G401 (cell line): ENCODE data around the gene PPM1A. TPM values are rescaled to one million over a fixed set of nuclear protein-coding genes. Genes with fewer than 3 reads are reported as not detected.

Experiments
- DNase-seq: peaks from one replicate; pipeline ENCODE4 v3.0.0-alpha.2; 2015; ENCODE audit warnings: low spot score
- in situ Hi-C: cut with HindIII; loops from 2 replicates; pipeline ENCODE4 v1.10.0; 2016; ENCODE audit warnings: low sequenced_read_pairs, mixed read lengths
- total RNA-seq: library from RNA; depleted of rRNA; stranded (reverse); fragments of >200 nt; shearing (Covaris generic); gene quantifications from 2 replicates; pipeline ENCODE4 v1.2.3, GENCODE V29; 2014

Gene PPM1A
- total RNA-seq, 1 experiment from 2014 or later: 37.6 TPM

DNA sequence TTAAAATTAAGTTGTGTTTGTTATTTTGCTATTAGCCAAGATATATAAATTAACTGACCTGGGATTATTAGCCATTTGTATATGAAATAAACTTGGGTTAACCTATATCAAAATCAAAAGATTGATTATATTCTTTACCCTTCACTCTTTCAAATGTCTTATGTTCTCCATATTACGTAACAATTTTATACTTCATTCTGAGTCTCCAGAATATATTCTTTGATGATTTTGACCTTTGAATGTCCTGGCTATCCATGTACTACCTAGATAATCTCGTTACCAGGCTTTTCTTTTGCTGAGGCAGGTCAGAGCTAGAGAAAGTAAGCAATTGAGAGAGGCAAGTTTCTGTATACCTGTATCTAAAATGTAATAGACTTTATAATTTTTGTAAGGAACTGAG, 3.6 kb downstream of the PPM1A start:
- in situ Hi-C loops: no loop called here
- no peak for DNase-seq

DNA sequence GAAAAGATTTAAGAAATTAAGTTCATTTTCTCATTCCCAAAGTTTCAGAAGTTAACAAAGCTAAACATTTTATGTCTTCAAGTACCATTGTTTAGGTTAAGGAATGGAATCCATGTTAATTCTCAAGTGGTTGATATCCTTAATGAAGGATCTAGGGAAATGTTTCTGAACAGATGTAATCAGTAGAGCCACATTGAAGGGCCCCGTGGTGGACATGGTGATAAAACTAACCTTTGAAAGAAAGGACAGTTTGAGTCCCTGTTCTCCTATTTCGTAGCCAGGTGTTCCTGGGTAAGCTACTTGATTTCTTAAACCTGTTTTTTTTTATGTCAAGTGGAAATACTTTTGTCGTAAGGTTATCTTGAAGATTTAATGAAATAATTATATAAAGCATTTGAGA, 4.6 kb downstream of the PPM1A start:
- no peak for DNase-seq
- in situ Hi-C loops: no loop called here

DNA sequence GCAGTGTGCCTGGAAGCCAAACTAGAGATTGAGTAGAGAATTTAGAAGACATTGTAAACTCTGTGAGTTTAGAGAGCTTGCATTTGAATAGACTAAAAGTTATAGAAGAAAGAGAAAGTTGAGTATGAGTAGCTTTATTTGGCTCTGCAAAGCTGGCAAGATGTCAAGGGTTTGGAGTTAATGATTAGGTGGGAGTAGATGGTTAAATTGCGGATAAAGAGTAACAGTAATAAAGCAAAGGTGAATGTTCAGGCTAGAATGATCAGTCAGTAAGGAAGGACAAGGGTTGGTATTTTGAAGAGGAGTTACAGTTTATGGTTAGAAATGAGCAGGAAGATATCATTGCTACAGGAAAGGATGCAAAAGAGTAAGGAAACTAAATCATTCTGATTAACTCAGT, 5.2 kb downstream of the PPM1A start:
- in situ Hi-C loops: no loop called here
- DNase-seq: no peak

DNA sequence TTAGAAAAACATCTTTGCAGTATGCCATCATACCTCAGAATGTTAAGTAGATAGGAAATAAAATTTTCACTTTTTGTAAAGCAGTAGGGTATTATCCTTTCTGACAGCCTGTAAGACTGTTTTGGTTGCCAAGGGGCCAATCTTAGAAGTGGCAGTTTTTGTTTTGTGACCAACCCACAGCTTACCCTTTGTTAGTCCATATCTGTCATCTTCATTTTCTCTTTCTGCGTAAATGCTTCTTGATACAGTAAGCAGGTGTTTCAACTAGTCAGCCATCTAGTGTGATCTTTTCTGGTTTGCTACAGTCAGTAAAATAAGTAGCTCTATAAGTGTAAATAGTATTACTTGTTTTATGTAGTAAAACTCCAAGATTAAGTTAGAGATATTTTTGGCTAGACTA, 8.8 kb downstream of the PPM1A start:
- in situ Hi-C loops: no loop called here
- no peak for DNase-seq

DNA sequence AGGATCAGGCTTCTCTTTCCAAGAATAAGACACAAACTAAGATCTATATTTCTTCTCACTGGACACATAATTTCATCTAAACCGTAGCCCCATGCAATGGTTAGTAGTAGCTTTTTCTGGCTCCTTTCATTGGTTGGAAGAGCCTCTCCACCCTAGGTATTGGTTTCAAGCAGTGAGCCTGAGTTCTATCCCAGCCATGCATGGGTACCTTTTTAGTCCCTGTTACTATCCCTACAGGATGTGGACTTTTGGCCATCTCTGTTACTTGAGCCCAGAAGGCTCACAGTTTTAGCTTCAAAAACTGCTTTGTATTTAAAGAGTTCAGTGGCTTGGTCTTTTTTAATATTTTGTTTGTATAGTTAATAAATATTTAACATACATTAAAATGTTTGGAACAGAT, 16.1 kb downstream of the PPM1A start:
- in situ Hi-C loops: no loop called here
- no peak for DNase-seq

DNA sequence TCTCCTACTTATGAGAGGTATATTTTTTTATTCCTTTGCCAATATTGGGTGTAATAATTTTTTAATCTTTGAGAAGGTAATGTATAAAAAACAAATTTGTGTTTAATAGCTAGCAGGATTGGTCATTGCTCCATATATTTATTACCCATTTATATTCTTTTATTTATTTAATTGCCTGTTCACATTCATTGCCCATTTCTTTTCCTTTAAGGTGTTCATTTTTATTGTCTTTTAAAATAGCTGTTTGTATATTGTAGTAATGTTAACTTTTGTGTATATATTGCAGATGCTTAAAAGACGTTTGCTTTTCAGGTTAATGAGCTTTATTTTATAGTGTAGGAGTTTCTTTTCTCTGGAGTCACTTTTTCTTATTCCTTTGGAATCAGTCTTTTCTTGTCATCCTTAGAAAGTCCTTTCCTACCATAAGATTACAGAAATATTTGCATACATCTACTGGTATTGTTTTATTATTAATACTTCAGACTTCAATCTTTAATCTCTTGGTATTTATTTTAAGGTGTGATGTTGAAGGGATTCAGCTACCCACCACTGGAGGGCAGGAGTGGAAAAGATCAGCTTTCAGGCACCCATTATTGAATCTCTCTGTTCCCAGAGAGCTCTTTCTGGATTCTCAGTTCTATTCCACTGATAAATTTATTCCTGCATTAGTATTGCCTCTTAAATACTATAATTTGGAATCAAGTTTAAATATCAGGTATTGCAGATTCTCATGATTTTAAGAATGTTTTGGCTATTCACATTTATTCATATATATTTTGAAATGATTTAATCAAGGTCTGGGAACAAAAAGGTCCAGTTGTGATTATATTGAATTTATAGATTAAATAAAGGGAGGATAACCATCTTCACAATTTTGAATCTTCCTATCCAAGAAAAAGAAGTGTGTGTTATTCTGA, 17.3 kb downstream of the PPM1A start:
- in situ Hi-C loops: no loop called here
- no peak for DNase-seq

DNA sequence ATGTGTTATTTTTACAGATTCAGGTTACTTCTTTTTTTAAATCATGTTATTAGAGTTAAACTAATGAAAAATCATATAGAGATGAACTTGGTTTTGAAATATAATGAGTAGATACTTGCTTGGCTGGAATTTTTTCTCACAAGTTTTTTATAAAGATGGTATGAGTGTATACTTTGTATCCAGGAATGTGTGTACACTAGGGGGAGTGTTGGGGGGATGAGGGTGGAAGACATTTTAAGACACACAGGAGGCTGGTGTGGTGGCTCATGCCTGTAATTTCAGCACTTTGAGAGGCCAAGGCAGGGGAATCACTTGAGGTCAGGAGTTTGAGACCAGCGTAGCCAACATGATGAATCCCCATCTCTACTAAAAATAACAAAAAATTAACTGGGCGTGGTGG, 23.2 kb downstream of the PPM1A start:
- no peak for DNase-seq
- in situ Hi-C loops: no loop called here

DNA sequence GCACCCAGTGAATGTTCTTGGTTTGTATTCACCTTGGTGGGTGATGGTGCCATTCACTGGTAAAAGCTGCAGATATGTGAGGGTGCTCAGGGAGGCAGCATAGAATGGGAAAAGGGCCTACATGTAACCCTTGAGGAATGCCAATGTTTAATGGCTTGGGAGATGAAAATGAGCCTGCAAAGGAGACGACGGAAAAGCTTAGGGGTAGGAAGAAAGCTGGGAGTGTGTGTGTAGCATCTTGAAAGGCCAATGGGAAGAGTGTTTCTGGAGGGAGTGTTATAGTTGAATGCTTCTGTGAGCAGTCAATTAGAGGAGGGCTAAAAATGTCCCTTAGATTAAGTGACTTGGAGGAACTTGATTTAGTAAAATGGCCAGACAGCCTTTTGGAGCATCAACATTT, 24.9 kb downstream of the PPM1A start:
- in situ Hi-C loops: no loop called here
- DNase-seq: no peak

DNA sequence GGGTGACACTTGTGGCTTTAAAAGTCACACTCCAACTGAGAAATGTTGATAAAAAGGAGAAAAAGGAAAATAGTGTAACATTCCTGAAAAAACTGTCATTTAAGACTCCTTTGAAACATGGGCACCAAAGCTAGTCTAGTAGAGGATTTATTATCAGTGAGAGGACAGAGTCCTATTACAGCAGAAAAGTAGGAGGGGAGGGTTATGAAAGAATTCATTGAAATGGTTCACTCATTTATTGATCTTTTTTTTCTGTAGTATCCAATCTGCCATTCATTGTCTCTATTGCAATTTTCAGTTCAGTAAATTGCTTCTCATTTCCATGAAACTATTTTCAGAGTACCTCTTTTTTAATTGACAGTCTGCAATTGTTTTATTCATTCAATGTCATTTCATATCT, 25.4 kb downstream of the PPM1A start:
- DNase-seq: no peak
- in situ Hi-C loops: no loop called here

DNA sequence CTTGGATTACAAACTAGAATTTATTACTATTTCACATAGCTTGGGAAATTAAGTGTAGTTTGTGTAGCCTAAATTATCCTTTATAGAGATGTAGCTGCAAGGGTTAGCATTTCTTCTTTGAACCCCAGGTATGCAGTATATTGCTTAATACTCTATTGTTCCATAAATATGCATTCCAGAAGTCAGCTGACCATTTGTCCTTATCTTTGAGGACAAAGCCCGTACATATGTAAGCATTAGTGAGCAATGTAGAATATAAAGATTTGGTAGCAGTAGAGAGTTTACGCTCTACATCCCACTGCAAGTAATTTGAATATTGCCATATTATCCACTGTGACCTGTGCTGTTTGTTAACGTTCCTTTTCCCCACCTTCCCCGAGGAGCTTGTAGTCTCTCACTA, 26.9 kb downstream of the PPM1A start:
- DNase-seq: no peak
- in situ Hi-C loops: no loop called here

DNA sequence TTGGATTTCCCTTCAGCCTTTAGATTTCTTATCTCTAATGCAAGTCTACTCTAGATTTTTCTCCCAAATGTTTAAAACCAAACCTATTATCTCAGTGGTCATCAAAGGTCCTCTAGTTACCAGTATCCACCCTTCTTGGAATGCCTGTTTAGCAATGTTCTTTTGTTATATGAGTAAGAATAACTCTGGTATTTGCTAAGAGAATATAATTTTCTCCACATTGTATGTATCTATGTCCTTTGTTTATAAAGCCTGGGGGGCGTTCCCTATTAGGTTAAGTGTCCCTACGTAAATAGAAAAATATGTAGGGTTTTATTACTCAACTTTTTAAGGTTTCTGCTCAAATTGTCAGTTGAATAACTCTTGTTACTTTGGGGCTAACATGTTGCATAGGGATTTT, 27.3 kb downstream of the PPM1A start:
- in situ Hi-C loops: no loop called here
- no peak for DNase-seq

DNA sequence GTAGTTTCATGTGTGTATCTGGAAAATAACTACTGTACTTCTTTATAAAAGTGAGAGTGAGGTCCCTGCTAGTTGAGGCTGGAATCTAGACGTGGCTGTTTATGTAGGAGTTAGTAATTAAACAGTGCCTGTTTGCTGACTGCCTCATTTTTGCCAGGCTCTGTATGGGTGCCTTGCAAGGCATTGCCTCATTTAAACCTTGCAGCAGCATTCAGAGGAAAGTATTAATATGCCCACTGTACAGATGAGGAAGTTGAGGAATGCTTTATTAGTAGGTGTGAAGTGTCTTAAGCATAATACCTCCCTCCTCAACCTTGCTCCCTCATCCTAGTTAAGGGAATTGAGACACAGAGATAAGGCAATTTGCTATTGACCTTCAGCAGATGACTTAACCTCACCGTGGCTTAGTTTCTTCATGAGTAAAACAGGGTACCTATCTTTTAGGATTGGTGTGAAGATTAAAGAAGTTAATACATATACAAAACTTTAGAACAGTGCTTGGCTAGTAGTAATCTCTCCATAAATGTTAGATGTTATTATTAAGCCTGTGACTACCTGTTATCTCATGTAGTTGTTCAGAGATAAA, 28.7 kb downstream of the PPM1A start:
- DNase-seq: no peak

DNA sequence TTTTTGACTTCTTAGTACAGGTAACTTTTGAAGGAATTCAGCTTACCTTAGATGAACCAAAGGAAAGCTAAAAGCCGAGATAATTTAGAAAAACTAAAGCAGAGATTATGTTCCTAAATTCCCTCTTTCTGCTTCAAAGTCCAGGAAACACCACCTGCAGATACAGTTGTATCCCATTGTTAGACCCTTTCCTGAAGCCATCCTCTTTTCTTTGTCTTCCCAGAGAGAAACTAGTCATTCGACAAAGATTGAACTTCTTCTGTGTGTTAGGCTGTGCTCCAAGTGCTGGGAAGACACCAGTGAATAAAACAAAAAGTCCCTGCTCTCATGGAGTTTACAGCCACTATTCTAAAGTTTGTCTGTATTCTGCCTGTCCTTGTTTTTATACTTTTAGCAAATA, 29.3 kb downstream of the PPM1A start:
- DNase-seq: no peak
- in situ Hi-C loops: no loop called here

More for the DNA sequence above, 28.7 kb downstream of the PPM1A start:
- in situ Hi-C loops: no loop called here

DNA sequence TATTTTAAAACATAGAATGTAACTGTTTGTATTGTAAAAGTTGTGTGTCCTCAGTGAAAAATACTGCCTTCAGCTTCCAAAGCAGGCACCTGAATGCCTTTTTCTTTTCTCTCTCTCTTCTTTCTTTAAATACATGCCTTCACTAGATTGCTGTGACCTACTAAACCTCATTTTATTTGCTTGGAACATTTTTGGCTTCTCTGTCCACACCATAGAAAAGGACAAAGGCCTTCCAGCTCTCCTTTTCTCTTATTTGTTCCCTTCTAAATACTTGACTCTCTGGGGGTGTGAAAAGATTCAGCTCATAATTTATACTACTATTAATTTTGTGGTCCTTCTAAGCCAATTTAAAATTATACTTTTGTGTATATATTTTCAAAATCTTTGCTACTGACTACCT, 38.4 kb downstream of the PPM1A start:
- in situ Hi-C loops: no loop called here
- no peak for DNase-seq

DNA sequence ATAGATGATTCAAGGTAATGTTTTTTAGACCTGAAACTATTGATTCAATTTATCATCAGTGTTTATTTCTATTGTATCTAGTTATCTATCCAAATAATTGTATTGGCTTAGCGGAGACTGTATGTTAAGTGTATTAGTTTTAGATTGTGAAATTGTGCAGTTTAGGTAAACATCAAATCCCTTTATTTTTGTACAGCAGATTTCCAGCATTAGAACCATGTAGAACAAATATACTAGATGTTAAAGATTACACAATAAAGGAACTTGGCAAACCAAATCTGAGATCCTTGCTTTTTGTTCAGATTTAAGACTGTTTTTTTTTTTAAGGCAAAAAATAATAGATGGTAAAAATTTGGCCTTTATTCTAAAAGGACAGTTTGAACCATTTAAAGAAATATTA, 39.3 kb downstream of the PPM1A start:
- in situ Hi-C loops: no loop called here
- no peak for DNase-seq

DNA sequence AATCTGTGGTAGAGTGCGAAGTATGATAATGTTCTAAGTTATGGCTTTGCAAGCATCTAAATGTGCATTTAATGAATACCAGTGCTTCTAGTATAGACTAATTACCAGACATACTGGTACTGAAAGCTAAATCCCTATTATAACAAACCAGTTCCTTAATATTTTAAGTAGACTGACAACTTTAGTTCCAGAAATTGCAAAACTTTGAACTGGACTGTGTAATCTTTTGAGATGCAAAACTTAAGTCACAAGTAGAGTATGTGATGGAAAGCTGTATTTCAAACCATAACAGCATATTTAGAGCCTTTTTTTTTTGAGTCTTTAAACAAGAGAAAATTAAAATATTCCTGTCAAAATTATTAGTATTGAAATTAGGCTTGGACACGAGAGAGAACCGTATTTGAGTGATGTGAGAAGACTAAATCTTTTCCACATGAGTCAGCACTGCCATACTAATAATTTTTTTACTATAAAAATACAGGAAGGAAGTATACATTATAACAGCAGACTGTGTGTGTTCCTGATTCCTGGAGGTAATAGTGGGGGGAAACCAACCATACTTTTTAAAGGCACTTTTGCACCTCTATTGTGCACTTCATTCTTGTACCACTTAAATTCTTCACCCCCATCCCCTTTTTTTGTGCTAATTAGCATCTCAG, 45.5 kb downstream of the PPM1A start:
- no peak for DNase-seq
- in situ Hi-C loops: no loop called here

DNA sequence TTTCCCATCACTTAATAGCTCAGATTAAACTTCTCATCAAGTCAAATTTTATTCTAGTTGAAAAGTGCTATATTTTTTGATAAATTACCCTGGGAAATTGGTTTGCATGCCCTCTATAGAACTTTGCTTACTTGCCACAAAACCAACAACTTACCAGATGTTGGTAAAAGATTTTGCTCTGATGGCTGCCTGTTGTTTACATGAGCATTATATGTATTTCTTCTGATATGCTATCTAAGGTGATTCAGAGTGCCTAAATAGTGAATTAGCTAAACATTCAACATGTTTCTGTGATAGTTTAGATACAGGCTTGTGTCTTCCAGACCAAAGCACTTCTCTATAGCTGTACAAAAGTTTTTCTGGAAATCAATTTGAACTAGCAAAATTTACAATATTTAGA, 51.0 kb downstream of the PPM1A start:
- in situ Hi-C loops: no loop called here
- no peak for DNase-seq

DNA sequence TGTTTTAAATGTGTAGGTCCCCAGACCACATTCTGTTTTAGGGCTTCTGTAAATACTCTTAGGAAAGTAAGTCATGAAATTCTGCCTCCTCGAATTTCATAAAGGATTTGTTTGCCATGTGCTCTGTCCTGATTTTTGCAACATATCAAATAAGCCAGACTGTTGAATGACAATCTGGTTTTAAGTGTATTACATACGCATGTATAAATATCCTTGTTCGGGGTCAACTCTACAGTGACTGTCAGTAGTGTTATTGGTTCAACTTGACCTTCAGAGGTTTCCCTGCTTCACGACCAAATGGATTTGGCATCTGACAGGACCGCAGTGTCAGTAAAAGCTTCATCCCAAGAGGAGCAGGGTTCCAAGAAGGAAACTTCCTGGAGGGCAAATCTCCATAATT, 52.7 kb downstream of the PPM1A start:
- DNase-seq: no peak
- in situ Hi-C loops: no loop called here

DNA sequence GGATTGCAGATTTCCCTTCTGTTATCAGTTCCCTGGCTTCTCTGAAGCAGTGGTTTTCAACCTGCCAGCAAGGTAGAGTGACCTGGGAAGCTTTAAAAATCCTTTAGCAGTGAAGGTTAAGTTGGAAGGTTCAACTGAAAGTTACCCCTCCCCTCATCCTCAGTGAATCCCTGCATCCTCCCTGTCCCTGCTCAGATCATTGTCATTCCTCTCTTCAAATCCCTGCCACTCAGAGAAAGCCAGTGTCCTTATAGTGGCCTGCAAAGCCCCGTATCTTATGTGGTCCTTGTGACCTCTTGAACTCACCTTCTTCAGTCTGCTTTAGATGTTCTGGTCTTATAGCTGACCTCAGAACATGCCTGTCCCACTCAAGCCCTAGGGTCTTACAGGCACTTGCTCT, 53.6 kb downstream of the PPM1A start:
- DNase-seq: no peak
- in situ Hi-C loops: no loop called here

DNA sequence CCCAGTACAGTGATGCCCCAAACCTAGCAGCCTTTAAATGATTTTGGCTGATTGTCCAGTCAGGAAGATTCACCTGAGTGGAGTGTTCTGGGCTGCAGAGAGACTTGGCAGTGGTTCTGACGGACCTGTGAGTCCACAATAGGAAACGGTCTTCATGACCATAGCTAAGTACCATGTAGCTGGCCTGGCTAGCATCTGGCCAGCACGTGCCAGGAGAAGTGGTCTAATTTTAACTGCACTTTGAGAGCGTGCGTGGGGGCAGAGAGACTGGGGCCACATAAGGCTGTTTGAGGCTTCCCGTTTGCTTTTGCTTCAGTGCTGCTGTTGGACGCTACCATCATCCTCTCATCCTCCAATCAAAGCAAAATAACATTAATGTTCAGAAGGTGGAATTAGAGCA, 54.7 kb downstream of the PPM1A start:
- DNase-seq: peak; percentile 33
- in situ Hi-C loops: no loop called here
